SK-N-SH treated with all-trans-retinoic acid at 6 μM for 48 hours (cell line): ENCODE results near the gene DCBLD2.
"Not testable (repeated sequence)": the region's sequence is repeated elsewhere in the genome, so short reads cannot be mapped to it uniquely, and the experiment has no call there.

ENCODE experiments used
- ARNTL ChIP-seq: fragments of 450-650 bp; formaldehyde crosslinking; IDR thresholded peaks from 2 replicates; pipeline ENCODE4 v1.5.0; 2020; ENCODE audit warnings: low read depth, mild to moderate bottlenecking, moderate library complexity, borderline replicate concordance
- CSRNP3 ChIP-seq: fragments of 250-450 bp; sonication (Bioruptor Pico); IDR thresholded peaks from 2 replicates; pipeline ENCODE4 v1.5.1; 2021; ENCODE audit warnings: mild to moderate bottlenecking, moderate library complexity
- PATZ1 ChIP-seq: fragments of 250-450 bp; sonication (Bioruptor Pico); IDR thresholded peaks from 2 replicates; pipeline ENCODE4 v1.8.0; 2020; ENCODE audit warnings: mild to moderate bottlenecking, moderate library complexity, borderline replicate concordance
- TOX ChIP-seq: fragments of 250-450 bp; sonication (Bioruptor Pico); IDR thresholded peaks from 2 replicates; pipeline ENCODE4 v1.8.0; 2021; ENCODE audit warnings: mild to moderate bottlenecking, moderate library complexity, borderline replicate concordance
- ZFP30 ChIP-seq: fragments of 450-650 bp; formaldehyde crosslinking; IDR thresholded peaks from 2 replicates; pipeline ENCODE4 v1.5.0; 2022; ENCODE audit warnings: mild to moderate bottlenecking, moderate library complexity
- TF ChIP-seq, protein P1 (sequence below): fragments of 250-450 bp; sonication (Bioruptor Pico); IDR thresholded peaks from 2 replicates; pipeline ENCODE4 v1.5.1; 2020; ENCODE audit warnings: low read depth, mild to moderate bottlenecking, moderate library complexity

GRCh38 chr3:98857971-98858370 is 43.5 kb downstream of the DCBLD2 start:
- not testable (repeated sequence) for TF ChIP-seq CSRNP3 (CRISPR knock-in tag); ARNTL (CRISPR knock-in tag); TOX (CRISPR knock-in tag); ZFP30; PATZ1 (CRISPR knock-in tag)
- TF ChIP-seq, protein P1, sequence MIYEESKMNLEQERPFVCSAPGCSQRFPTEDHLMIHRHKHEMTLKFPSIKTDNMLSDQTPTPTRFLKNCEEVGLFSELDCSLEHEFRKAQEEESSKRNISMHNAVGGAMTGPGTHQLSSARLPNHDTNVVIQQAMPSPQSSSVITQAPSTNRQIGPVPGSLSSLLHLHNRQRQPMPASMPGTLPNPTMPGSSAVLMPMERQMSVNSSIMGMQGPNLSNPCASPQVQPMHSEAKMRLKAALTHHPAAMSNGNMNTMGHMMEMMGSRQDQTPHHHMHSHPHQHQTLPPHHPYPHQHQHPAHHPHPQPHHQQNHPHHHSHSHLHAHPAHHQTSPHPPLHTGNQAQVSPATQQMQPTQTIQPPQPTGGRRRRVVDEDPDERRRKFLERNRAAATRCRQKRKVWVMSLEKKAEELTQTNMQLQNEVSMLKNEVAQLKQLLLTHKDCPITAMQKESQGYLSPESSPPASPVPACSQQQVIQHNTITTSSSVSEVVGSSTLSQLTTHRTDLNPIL = not testable (repeated sequence)
